ENCODE results near the gene WDR86. TPM values are rescaled to one million over a fixed set of nuclear protein-coding genes. Genes with fewer than 3 reads are reported as not detected.

The WDR86 gene
- polyA plus RNA-seq, 1 donor from 2014 or later = 46.2 TPM

- H3K79me2 ChIP-seq (replicated peaks; ENCODE audit: insufficient read depth, low read length) = no peaks in the 10 kb centered on the region
- no peak overlapping the region for H3K4me3 ChIP-seq (ENCODE audit: low read length)
- no peaks in the 10 kb centered on the region for H4K20me1 ChIP-seq (ENCODE audit: insufficient read depth)
- no peak overlapping the region for H3K27ac ChIP-seq (ENCODE audit: low read length)
- no peaks in the 10 kb centered on the region for H3K9me3 ChIP-seq (ENCODE audit: low read length)
- H3K4me2 ChIP-seq (ENCODE audit: low read length) = no peak overlapping the region
- H3K9me2 ChIP-seq (ENCODE audit: insufficient read depth, low read length) = no peaks in the 10 kb centered on the region
- no peaks in the 10 kb centered on the region for H3F3A ChIP-seq (ENCODE audit: insufficient read depth, low read length, poor library complexity, severe bottlenecking)
- H2AFZ ChIP-seq (ENCODE audit: low read depth, low read length) = no peak overlapping the region
- TF ChIP-seq REST (IDR thresholded peaks at IDR 0.05; ENCODE audit: borderline replicate concordance) (no peak), CTCF (IDR thresholded peaks at IDR 0.05; ENCODE audit: poor library complexity, severe bottlenecking) (no peak), RAD21 (conservative IDR thresholded peaks at IDR 0.05) (no peak), POLR2AphosphoS5 (IDR thresholded peaks at IDR 0.05) (no peak), EP300 (conservative IDR thresholded peaks at IDR 0.05; ENCODE audit: poor library complexity, severe bottlenecking) (no peak), MXI1 (conservative IDR thresholded peaks at IDR 0.05; ENCODE audit: poor library complexity, severe bottlenecking) (no peak), EZH2 (IDR thresholded peaks at IDR 0.05; ENCODE audit: borderline replicate concordance, insufficient read depth, low read length, poor library complexity, severe bottlenecking) (no peak), SMC3 (conservative IDR thresholded peaks at IDR 0.05; ENCODE audit: poor library complexity) (no peak), TAF1 (IDR thresholded peaks at IDR 0.05; ENCODE audit: low read depth) (no peak)
- no peak overlapping the region for H3K9ac ChIP-seq (ENCODE audit: low read length)
- H3K27me3 ChIP-seq (ENCODE audit: insufficient read depth, low read depth, low read length) = peaks cover 6% of the 10 kb centered on the region
- no peaks in the 10 kb centered on the region for H3K36me3 ChIP-seq (ENCODE audit: insufficient read depth, low read length)
These were observed 4.2 kb downstream of the WDR86 start for GRCh38 chr7:151405588-151405987.

GRCh38 chr7:151405056-151405455 lies 4.8 kb downstream of the WDR86 start:
- no peak overlapping the region for H3K27ac ChIP-seq (ENCODE audit: low read length)
- no peaks in the 10 kb centered on the region for H3K9me2 ChIP-seq (ENCODE audit: insufficient read depth, low read length)
- no peak overlapping the region for H3K4me3 ChIP-seq (ENCODE audit: low read length)
- no peaks in the 10 kb centered on the region for H3F3A ChIP-seq (ENCODE audit: insufficient read depth, low read length, poor library complexity, severe bottlenecking)
- H3K79me2 ChIP-seq (replicated peaks; ENCODE audit: insufficient read depth, low read length) = no peaks in the 10 kb centered on the region
- no peak overlapping the region for H3K9ac ChIP-seq (ENCODE audit: low read length)
- H2AFZ ChIP-seq (ENCODE audit: low read depth, low read length) = no peak overlapping the region
- H3K4me2 ChIP-seq (ENCODE audit: low read length) = no peak overlapping the region
- TF ChIP-seq CTCF (IDR thresholded peaks at IDR 0.05; ENCODE audit: poor library complexity, severe bottlenecking) (no peak), MXI1 (conservative IDR thresholded peaks at IDR 0.05; ENCODE audit: poor library complexity, severe bottlenecking) (no peak), TAF1 (IDR thresholded peaks at IDR 0.05; ENCODE audit: low read depth) (no peak), EZH2 (IDR thresholded peaks at IDR 0.05; ENCODE audit: borderline replicate concordance, insufficient read depth, low read length, poor library complexity, severe bottlenecking) (no peak), EP300 (conservative IDR thresholded peaks at IDR 0.05; ENCODE audit: poor library complexity, severe bottlenecking) (no peak), REST (IDR thresholded peaks at IDR 0.05; ENCODE audit: borderline replicate concordance) (no peak), SMC3 (conservative IDR thresholded peaks at IDR 0.05; ENCODE audit: poor library complexity) (no peak), POLR2AphosphoS5 (IDR thresholded peaks at IDR 0.05) (no peak), RAD21 (conservative IDR thresholded peaks at IDR 0.05) (no peak)
- no peaks in the 10 kb centered on the region for H3K36me3 ChIP-seq (ENCODE audit: insufficient read depth, low read length)
- no peaks in the 10 kb centered on the region for H4K20me1 ChIP-seq (ENCODE audit: insufficient read depth)
- no peaks in the 10 kb centered on the region for H3K9me3 ChIP-seq (ENCODE audit: low read length)
- peaks cover 6% of the 10 kb centered on the region for H3K27me3 ChIP-seq (ENCODE audit: insufficient read depth, low read depth, low read length)

All from neural cell (in vitro differentiated cells).